Endothelial cell of umbilical vein (primary cell): ENCODE measurements around the gene ATP13A3.

Experiments used
- GATA2 ChIP-seq: IDR thresholded peaks from 2 replicates; pipeline ENCODE4 v1.7.0; 2011; ENCODE audit warnings: low read depth, mild to moderate bottlenecking, moderate library complexity, mixed read lengths, low read length; ENCODE audit not compliant: insufficient read length, insufficient read depth
- MYC ChIP-seq: IDR thresholded peaks from one replicate; pipeline ENCODE4 v1.6.1; 2011; ENCODE audit warnings: mild to moderate bottlenecking, low read depth, low read length
- POLR2A ChIP-seq: IDR thresholded peaks from 2 replicates; pipeline ENCODE4 v1.6.1; 2012; ENCODE audit warnings: low read depth, mild to moderate bottlenecking, control low read depth, low read length
- POLR2AphosphoS5 ChIP-seq: IDR thresholded peaks from 2 replicates; pipeline ENCODE4 v1.6.1; 2012; ENCODE audit warnings: low read depth, mild to moderate bottlenecking, control low read depth, low read length, moderate library complexity; ENCODE audit not compliant: insufficient read depth
- TF ChIP-seq, protein P1 (sequence below), 2 donors: IDR thresholded peaks; 1 replicate in 1 of 2; 2 replicates in 1 of 2; pipeline ENCODE4 v1.5.1; 2011; ENCODE audit warnings: low read length in 2 of 2, mild to moderate bottlenecking in 2 of 2, moderate library complexity in 2 of 2, control low read depth in 1 of 2, inconsistent platforms in 1 of 2, low read depth in 1 of 2; ENCODE audit not compliant: insufficient read depth in 1 of 2; ENCODE audit errors: extremely low read depth in 1 of 2

DNA sequence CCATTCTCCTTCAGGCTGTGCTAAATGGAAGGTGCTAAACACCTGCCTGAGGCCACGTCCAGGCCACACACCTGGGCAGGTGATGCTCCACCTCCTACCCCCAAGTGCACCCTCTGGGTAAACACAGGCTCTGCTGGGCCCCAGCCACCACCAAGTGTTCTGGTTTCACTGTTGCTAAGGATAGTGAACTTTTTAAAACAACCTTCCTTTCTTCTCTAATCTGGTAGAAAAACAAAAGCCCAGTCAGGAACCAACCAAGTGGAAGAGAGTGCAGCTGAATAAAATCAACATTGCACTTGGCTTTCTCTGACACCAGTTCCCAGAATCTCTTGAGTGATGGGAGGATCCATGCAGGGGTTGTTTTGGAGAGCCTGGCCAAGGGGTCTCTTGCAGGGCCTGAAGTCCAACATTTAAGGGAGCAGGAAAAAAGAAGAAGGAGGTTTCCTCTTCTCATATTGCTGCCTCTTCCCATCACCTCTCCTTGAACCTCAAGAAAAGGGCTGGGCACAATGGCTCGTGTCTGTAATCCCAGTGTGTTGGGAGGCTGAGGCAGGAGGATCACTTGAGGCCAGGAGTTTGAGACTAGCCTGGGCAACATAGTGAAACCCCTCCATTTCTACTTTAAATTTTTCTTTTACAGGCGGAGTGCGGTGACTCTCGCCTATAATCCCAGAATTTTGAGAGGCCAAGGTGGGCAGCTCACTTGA lies 26.2 kb upstream of the ATP13A3 start:
- TF ChIP-seq, protein P1, sequence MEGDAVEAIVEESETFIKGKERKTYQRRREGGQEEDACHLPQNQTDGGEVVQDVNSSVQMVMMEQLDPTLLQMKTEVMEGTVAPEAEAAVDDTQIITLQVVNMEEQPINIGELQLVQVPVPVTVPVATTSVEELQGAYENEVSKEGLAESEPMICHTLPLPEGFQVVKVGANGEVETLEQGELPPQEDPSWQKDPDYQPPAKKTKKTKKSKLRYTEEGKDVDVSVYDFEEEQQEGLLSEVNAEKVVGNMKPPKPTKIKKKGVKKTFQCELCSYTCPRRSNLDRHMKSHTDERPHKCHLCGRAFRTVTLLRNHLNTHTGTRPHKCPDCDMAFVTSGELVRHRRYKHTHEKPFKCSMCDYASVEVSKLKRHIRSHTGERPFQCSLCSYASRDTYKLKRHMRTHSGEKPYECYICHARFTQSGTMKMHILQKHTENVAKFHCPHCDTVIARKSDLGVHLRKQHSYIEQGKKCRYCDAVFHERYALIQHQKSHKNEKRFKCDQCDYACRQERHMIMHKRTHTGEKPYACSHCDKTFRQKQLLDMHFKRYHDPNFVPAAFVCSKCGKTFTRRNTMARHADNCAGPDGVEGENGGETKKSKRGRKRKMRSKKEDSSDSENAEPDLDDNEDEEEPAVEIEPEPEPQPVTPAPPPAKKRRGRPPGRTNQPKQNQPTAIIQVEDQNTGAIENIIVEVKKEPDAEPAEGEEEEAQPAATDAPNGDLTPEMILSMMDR (IDR thresholded peaks at IDR 0.05; ENCODE audit: extremely low read depth in 1 of 2, insufficient read depth in 1 of 2, low read depth in 1 of 2, low read length in 2 of 2): no peak
- TF ChIP-seq POLR2A (no peak), POLR2AphosphoS5 (no peak), GATA2 (no peak), MYC (no peak)
